ENCODE measurements around the gene COL20A1.

COL20A1 gene

DNA sequence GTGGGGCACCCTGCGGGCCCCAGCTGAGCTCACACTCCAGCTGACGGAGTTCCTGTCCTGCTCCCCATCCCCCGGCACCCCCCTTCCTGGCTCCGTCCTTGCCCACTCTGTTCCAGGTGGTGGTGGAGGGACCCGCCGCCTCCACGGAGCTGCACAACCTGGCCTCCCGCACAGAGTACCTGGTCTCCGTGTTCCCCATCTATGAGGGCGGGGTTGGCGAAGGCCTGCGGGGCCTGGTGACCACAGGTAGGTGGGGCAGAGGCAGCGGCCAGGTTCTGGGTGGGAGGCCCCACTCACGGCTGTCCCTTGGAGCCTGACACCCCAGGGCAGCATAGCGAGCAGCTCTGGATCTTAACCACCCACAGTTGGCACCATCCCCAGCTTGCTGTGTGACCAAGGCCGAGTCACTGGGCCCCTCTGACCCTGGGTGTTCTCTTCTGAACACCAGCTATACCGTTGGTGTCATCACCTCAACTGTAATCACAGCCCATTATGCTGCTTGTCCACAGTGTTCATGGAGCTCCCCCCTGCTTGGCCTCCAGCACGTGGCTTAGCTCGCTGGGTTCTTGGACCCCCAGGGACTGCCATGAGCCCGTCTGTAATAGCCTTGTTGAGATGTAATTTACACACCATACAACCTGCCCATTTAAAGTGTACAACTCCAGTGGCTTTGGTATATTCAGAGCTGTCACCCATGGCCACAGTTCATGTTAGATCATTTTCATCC, 17.4 kb downstream of the COL20A1 start:
- DNase-seq = no peak

DNA sequence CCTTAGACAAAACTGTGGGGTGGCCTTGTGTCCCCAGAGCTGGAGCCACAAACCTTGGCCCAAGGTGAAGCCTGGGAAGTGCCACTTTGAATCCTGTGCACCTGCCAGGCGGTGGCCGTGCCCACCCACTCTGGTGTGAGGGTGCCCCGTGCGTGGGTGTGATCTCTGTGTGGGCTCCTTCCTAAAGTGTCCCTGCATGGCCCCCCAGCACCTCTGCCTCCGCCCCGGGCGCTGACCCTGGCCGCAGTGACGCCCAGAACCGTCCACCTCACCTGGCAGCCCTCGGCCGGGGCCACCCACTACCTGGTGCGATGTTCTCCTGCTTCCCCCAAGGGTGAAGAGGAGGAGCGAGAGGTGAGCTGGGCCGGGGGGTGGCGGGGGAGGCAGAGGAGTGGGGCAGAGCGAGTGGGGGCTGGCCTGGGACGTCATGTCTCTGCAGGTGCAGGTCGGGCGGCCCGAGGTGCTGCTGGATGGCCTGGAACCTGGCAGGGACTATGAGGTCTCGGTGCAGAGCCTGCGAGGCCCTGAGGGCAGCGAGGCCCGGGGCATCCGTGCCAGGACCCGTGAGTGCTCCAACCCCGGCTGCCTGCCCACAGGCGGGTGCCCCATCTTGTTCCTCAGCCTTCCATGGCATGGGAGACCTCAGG, 18.3 kb downstream of the COL20A1 start:
- DNase-seq = no peak

DNA sequence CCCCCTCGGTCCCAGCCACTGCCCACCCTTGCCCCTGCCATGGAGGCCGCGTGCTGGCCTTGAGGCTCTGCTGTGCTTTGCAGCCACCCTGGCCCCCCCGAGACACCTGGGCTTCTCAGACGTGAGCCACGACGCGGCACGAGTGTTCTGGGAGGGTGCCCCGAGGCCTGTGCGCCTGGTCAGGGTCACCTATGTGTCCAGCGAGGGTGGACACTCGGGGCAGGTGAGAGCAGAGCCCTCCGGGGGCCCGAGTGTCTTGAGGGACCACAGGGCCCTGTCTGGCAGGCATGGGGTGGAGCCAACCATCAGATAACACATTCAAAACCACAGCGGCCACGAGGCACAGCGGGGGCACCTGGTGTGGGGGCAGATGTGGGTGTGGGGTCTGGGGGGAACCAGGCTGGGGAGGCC, 18.9 kb downstream of the COL20A1 start:
- DNase-seq = no peak

GRCh38 chr20:63312273-63312672, 19.3 kb downstream of the COL20A1 start:
- no peak for DNase-seq

DNA sequence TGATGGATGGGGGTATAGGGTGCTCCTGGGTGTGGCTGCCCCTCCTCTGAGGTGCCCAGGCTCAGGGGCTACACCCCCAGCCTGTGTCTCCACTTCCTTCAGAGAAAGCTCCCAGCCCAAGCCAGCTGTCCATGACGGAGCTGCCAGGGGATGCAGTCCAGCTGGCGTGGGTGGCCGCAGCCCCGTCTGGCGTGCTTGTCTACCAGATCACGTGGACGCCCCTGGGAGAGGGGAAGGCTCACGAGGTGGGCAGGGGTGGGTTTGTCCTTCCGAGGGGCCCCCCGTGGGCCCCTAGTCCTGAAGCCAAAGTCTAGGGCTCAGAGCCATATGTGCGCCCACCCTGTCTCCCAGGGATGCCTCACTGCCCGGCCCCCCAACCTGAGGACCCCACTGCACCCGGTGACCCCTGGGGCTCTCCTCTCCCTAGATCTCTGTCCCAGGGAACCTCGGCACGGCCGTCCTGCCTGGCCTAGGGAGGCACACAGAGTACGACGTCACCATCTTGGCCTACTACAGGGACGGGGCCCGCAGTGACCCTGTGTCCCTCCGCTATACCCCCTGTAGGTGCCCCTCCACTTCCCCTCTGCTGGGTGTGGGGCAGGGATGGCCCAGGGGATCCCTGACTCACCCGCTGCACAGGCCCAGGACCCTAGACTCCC, 19.8 kb downstream of the COL20A1 start:
- no peak for DNase-seq

GRCh38 chr20:63313349-63314014, 20.5 kb downstream of the COL20A1 start:
- no peak for DNase-seq

DNA sequence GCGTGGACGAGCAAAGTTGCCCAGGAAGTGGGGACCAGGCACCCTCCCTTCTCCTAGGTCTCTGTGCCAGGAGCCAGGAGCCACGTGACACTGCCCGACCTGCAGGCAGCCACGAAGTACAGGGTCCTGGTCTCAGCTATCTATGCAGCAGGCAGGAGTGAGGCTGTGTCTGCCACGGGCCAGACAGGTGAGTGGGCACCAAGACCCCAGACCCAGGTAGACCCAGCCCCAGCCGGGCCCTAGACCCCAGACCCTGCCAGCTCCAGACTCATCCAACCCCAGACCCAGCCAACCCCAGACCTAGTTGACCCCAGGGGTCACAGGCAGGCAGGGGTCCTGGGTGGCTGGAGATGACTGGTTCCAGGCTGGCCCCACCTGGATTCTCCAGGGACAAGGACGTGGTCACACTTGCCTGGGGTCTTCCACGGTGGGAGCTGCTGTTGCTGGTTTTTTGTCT, 21.1 kb downstream of the COL20A1 start:
- DNase-seq = no peak

DNA sequence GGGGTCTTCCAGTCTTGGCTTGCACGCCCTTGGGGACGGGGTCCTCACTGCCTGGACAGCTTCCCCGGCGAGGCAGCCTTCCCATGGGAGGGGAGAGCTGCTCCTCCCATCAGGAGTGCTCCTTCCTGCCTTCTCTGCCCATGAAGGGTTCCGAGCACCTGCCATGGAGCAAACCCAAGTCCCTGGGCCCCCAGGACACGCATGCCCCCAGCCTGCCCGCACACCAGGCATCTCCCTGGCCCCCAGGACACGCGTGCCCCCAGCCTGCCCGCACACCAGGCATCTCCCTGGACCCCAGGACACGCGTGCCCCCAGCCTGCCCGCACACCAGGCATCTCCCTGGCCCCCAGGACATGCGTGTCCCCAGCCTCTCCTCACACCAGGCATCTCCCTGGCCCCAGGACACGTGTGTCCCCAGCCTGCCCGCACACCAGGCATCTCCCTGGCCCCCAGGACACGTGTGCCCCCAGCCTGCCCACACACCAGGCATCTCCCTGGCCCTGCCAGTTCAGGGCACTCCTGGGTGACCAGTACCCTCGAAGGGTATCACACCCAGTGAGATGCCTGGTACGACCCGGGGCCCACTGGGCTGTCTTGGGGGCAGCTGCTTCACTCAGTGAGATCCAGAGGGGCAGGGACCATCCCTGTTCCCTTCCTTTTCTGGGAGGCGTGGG, 21.7 kb downstream of the COL20A1 start:
- no peak for DNase-seq

DNA sequence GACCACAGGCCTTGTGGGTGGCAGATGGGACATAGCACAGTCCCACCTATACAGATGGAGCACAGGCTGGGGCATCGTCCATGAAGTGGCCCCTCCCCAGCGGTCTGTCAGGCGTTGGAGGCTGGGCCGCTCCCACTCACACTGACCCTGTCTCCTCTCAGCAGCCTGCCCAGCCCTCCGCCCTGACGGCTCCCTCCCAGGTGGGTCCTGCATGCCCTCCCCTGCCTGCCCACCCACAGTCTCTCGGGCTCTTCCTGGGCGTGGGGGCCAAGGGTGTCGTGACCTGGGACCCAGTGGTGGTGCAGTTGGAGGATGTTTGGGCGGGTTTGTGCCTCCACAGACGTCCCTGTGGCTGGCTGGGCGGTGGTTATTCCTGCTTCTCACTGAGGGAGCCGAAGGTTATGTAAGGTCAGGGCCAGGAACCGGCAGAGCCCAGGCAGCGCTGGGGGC, 22.3 kb downstream of the COL20A1 start:
- DNase-seq = no peak

DNA sequence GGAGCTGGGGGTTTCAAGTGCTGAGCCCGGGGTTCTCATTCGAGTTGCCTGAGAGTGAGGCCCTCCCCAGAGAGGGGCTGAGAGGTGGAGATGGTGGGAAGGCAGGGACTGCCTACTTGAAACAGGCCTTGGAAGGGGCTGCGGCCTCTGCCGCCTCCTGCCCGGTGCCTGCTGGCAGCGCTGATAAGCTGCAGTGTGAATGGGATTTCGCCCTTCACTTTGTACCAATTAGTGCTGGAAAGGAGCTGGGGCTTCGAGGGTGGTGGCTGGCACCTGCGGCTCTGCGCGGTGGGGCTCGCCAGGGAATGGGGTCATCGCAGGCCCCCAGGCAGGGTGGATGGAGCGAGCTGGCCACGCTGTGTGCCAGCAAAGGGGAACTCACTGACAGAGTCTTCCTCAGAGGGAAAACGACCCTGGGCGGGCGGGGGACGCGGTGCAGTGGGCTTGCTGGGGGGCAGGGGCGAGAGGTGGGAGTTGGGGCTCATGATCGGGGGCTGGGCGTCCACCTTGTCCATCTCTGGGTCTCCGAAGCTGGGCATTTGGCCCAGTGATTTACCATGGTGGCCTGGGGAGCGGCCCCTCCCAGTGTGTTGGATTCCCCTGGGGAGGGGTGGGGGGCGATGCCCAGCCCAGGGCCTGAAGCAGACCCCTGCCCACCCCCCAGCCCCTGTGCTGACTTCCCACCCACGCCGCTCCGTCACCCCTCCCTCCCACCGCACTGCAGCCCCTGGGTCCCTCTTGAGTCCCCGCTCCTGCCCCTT, 22.9 kb downstream of the COL20A1 start:
- DNase-seq = no peak

DNA sequence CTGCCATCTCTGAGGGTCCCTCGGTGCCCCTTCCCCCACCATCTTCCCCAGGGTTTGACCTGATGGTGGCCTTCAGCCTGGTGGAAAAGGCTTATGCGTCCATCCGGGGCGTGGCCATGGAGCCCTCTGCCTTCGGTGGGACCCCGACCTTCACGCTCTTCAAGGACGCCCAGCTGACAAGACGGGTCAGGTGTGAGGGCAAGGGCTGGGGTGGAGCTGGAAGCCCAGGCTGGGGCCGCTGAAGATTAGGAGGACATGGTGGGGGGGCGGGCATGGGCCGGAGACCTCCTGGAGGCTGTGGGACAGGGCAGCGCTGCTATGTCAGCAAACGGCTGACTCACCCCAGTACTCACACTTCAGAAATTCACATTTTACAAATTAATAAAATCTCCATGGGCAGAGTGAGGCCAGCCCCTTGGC, 23.5 kb downstream of the COL20A1 start:
- no peak for DNase-seq

DNA sequence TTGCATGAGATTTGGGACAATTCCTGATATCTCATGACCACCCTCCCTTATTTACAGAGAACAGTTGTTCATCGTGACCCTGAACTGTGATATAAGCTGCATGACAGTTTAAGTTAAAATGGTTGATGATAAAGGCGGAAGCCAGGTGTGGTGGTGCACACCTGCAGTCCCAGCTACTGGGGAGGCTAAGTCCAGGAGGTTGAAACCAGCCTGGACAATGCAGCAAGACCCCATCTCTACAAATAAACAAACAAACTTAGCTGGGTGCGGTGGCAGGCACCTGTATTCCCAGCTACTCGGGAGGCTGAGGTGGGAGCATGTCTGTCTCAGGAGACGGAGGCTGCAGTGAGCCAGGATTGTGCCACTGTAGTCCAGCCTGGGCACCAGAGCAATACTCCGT, 24.1 kb downstream of the COL20A1 start:
- no peak for DNase-seq

DNA sequence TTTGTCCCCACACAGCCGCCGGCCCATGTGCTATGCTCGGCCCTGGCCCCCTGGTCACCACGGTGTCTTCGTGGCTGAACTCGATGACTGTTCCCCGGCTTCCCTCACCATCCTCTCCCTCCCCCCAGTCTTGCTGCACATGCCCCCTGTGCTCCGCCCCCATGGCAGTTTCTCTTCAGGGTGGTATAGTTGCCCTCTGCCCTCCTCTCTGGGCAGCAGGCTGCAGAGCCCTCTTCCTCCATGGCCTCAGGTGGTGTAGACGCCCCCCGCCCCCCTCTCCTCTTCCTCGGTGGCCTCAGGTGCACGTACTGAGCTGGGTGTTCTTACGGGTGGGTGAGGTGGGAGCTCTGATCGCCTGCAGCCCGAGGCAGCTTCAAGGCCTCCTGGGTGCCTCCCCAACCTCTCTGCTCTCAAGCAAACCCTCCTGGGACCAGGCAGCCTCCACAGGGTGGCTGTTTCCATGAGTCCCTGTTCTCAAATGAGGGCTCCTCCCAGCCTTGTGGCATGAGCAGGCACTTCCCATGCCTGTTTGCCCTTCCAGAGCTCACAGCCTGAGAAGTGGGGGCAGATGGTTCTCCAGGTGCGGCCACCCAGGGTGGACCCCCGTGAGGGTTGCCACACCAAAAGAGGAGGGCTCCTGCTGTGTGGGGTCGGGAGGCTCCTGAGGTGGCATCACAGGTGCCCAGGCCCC, 24.8 kb downstream of the COL20A1 start:
- no peak for DNase-seq

- no peak for DNase-seq
Measured at GRCh38 chr20:63318391-63319163, 25.6 kb downstream of the COL20A1 start.

- DNase-seq = no peak
Measured at GRCh38 chr20:63319164-63320040, 26.4 kb downstream of the COL20A1 start.

DNA sequence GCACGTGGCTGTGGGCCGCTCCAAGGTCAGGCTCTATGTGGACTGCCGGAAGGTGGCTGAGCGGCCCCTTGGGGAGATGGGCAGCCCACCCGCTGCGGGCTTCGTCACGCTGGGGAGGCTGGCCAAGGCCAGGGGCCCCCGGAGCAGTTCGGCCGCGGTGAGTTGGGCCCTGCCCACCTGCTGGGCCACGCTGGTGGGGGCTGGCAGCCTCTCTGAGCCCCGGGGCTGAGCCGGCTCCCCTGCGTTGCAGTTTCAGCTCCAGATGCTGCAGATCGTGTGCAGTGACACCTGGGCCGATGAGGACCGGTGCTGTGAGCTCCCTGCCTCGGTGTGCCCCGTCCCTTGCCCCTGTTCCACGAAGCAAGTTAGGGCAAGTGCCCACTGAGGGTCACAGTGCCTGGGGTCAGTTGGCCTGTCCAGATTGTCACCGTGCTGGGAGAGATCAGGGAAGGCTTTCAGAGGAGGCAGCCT, 27.1 kb downstream of the COL20A1 start:
- DNase-seq = no peak

GRCh38 chr20:63320616-63321147, 27.7 kb downstream of the COL20A1 start:
- DNase-seq = no peak

DNA sequence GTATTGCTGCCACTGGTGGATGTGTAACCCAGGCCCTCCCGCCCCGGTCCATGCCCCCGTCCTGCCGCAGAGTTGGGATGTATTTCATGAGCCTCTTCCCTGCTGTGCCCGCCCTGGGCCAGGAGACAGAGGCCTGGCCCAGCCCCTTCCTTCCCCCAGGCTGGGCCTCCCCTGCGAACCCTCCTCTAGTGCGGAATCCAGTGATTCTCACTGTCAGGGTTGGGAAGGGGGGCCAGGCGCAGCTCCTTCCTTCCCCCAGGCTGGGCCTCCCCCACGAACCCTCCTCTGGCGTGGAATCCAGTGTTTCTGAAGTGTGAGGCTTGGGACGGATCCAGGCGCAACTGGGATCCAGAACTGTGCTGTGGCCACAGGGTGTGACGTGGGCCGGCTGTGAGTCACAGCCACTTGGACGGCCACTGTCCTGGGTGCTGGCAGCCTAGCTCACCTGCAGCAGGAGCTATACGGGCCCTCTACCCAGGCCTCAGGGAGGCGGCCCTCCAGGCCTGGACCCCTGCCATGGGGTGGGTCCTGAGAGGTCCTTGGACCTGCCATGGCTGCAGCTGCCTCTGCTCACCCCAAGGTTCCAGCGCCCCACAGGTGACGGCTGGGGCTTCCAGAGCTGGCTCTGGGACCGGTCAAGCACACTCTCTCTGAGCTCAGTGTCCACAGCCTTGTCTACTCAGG, 28.3 kb downstream of the COL20A1 start:
- no peak for DNase-seq

Measured in stimulated activated CD4-positive, alpha-beta T cell treated with anti-CD3 and anti-CD28 coated beads, Interleukin-15, amount 100 ng/mL, for 24 hours (primary cell).